Transverse colon (tissue), 4 donors: ENCODE results near the gene DENND1A. TPM values are rescaled to one million over a fixed set of nuclear protein-coding genes. Genes with fewer than 3 reads are reported as not detected.
"Not testable (repeated sequence)": the region's sequence is repeated elsewhere in the genome, so short reads cannot be mapped to it uniquely, and the experiment has no call there.

Experiments used
- DNase-seq: peaks from one replicate; pipeline ENCODE4 v3.0.0-alpha.2; 2019
- H3K27ac ChIP-seq, 4 donors: fragments of 200-600 bp; sonication (generic); 2 replicates each; pipeline ENCODE4 v1.5.1; 2016 to 2018; ENCODE audit warnings: inconsistent platforms in 4 of 4
- H3K27me3 ChIP-seq: fragments of 200-600 bp; sonication (generic); 2 replicates; pipeline ENCODE4 v1.5.1; 2017; ENCODE audit warnings: inconsistent platforms
- H3K36me3 ChIP-seq, 4 donors: fragments of 200-600 bp; sonication (generic); 2 replicates each; pipeline ENCODE4 v1.5.1; 2017 to 2019; ENCODE audit warnings: inconsistent platforms in 4 of 4
- H3K4me1 ChIP-seq, 4 donors: fragments of 200-600 bp; sonication (generic); 2 replicates each; pipeline ENCODE4 v1.5.1; 2017 to 2020; ENCODE audit warnings: inconsistent platforms in 4 of 4
- H3K4me3 ChIP-seq, 4 donors: fragments of 200-600 bp; sonication (generic); 1 replicate in 1 of 4; 2 replicates in 3 of 4; pipeline versions ENCODE4 v1.5.1 to v1.6.1; 2017 to 2019; ENCODE audit warnings: inconsistent platforms in 4 of 4
- H3K9me3 ChIP-seq, 2 donors: fragments of 200-600 bp; sonication (generic); 2 replicates each; pipeline ENCODE4 v1.5.1; 2017 to 2019; ENCODE audit warnings: inconsistent platforms in 2 of 2
- CTCF ChIP-seq, 5 experiments: fragments of 200-600 bp in 3 of 5; fragments of 450-650 bp in 2 of 5; sonication (generic) in 3 of 5; IDR thresholded peaks; 1 replicate in 2 of 5; 2 replicates in 3 of 5; pipeline ENCODE4 v1.5.1; 2016 to 2017; ENCODE audit warnings: antibody characterized with exemption in 5 of 5, inconsistent platforms in 3 of 5, mild to moderate bottlenecking in 2 of 5, moderate library complexity in 1 of 5
- EP300 ChIP-seq: sonication (generic); formaldehyde crosslinking; IDR thresholded peaks from one replicate; pipeline ENCODE4 v1.6.1; 2017; ENCODE audit warnings: antibody characterized with exemption, low read depth
- POLR2A ChIP-seq: fragments of 450-650 bp; IDR thresholded peaks from one replicate; pipeline ENCODE4 v1.6.1; 2016; ENCODE audit warnings: antibody characterized with exemption, mild to moderate bottlenecking, moderate library complexity
- POLR2AphosphoS5 ChIP-seq, 3 donors: sonication (generic); formaldehyde crosslinking; IDR thresholded peaks; one replicate each; pipeline ENCODE4 v1.6.1; 2016; ENCODE audit warnings: antibody characterized with exemption in 3 of 3
- WGBS, 2 donors: methylation state at CpG; one replicate each; pipeline ENCODE4 v1.1.5; 2018; ENCODE audit warnings: low coverage in 1 of 2; 5-methylcytosine and 5-hydroxymethylcytosine counted together
- in situ Hi-C, 4 donors: fragments of 200-750 bp; cut with MboI; loops; one replicate each; pipeline versions ENCODE4 v1.15.0 to v1.15.1; 2017; ENCODE audit warnings: low sequenced_read_pairs in 3 of 4, low pct_ligation_motif_present in 1 of 4, low pct_unique_long_range_greater_than_20kb in 1 of 4
- intact Hi-C: fragments of 100-400 bp; cut with DNase I; formaldehyde crosslinking; loops from one replicate; pipeline ENCODE4 v1.15.1; 2023; ENCODE audit warnings: low total_unique reads
- total RNA-seq, 4 donors: library from RNA; depleted of rRNA; stranded (reverse); fragments of >200 nt; gene quantifications; one replicate each; pipeline ENCODE4 v1.1.0, GENCODE V29; 2016

Gene DENND1A
- total RNA-seq, 4 donors from 2014 or later, result 12.5 to 78.6 (median 40.0) TPM

GRCh38 chr9:123816817-123817472, 113.0 kb downstream of the DENND1A start:
- Histone ChIP-seq H3K36me3 (no peaks in the 10 kb centered on the region), H3K27me3 (no peaks in the 10 kb centered on the region), H3K9me3 (no peaks in the 10 kb centered on the region), H3K4me3 (no peak overlapping the region), H3K27ac (no peak overlapping the region), H3K4me1 (peaks cover 0 to 6% (median 2%) of the 10 kb centered on the region in 4 donors)
- DNase-seq, result no peak
- no peak for TF ChIP-seq POLR2AphosphoS5 (IDR thresholded peaks at IDR 0.05)
- TF ChIP-seq EP300, result no peak
- TF ChIP-seq POLR2A, result no peak
- no peak for TF ChIP-seq CTCF (IDR thresholded peaks at IDR 0.05)
- in situ Hi-C loops, result no loop called here
- intact Hi-C loops, result no loop called here
- WGBS, 2 donors, result 83 to 86% methylated on average over 4 to 5 of the region's 5 CpGs

DNA sequence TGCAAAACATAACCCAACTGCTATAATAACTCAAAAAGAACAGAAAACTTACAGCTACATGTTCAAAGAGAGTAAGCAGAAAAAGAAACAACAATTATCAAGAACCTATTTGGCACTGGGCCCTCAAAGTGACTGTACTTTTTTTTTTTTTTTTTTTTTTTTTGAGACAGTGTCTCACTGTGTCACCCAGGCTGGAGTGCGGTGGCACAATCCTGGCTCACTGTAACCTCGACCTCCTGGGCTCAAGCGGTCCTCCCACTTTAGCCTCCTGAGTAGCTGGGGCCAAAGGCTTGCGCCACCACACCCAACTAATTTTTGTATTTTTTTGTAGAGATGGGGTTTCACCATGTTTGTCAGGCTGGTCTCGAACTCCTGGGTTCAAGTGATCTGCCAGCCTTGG, 114.1 kb downstream of the DENND1A start:
- H3K9me3 ChIP-seq, H3K4me1 ChIP-seq, in situ Hi-C loops, DNase-seq, H3K36me3 ChIP-seq, H3K4me3 ChIP-seq, H3K27ac ChIP-seq, intact Hi-C loops, H3K27me3 ChIP-seq: not testable (repeated sequence)
- 95 to 100% methylated on average over 2 to 5 of the region's 5 CpGs for WGBS, 2 donors

DNA sequence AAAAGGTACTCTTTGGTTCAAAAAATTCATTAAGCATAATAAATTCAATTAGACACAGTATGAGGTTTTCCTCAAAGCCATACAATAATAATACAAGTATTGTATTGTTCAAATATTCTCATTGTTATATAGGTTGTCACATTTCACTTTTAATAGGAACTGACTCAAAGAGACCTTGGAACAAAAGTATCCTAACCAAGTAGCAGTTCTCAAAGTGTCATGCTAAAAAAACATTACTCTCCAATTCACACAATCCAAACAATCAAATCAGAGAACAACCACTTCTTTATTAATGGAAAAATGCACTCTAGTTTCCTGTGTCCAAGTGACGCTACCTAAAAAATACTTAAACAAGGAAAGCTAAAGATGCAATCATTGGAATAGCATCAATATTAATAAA, 115.4 kb downstream of the DENND1A start:
- intact Hi-C loops (no loop called here), in situ Hi-C loops (no loop called here)
- H3K4me3 ChIP-seq, result no peak overlapping the region
- TF ChIP-seq CTCF (IDR thresholded peaks at IDR 0.05), result no peak
- no peak for TF ChIP-seq EP300
- no peak for TF ChIP-seq POLR2AphosphoS5 (IDR thresholded peaks at IDR 0.05)
- no peak for TF ChIP-seq POLR2A
- H3K27me3 ChIP-seq, result no peaks in the 10 kb centered on the region
- H3K27ac ChIP-seq, result no peak overlapping the region
- H3K9me3 ChIP-seq, result no peaks in the 10 kb centered on the region
- no peaks in the 10 kb centered on the region for H3K4me1 ChIP-seq
- no peaks in the 10 kb centered on the region for H3K36me3 ChIP-seq
- no peak for DNase-seq
- 88 to 100% methylated on average over 1 of the region's 1 CpG for WGBS, 2 donors

DNA sequence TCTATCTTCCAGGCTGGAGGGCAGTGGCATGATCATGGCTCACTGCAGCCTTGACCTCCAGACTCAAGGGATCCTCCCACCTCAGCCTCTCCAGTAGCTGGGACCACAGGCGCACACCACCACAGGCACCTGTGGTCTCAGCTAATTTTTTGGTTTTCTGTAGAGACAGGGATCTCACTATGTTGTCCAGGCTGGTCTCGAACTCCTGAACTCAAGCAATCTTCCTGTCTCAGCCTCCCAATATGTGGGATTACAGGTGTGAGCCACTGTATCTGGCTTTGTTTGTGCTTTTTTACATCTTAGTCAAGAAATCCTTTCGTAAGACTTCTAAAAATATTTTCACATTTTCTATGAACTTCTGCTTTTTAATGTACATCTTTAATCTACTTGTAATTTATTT, 116.9 kb downstream of the DENND1A start:
- TF ChIP-seq POLR2AphosphoS5 (IDR thresholded peaks at IDR 0.05) (no peak), POLR2A (no peak), CTCF (IDR thresholded peaks at IDR 0.05) (no peak), EP300 (no peak)
- Histone ChIP-seq H3K4me3 (no peak overlapping the region), H3K9me3 (no peaks in the 10 kb centered on the region), H3K27me3 (no peaks in the 10 kb centered on the region), H3K27ac (no peak overlapping the region), H3K36me3 (no peaks in the 10 kb centered on the region), H3K4me1 (no peaks in the 10 kb centered on the region)
- in situ Hi-C loops (no loop called here), intact Hi-C loops (no loop called here)
- WGBS, 2 donors, result 73 to 92% methylated on average over 2 to 3 of the region's 3 CpGs
- no peak for DNase-seq

- intact Hi-C loops, result no loop called here
Observed at GRCh38 chr9:123807251-123807650, 122.7 kb downstream of the DENND1A start.

More at GRCh38 chr9:123807251-123807650, 122.7 kb downstream of the DENND1A start:
- no peak overlapping the region for H3K27ac ChIP-seq
- no peaks in the 10 kb centered on the region for H3K9me3 ChIP-seq
- H3K36me3 ChIP-seq, result no peaks in the 10 kb centered on the region
- DNase-seq, result no peak
- in situ Hi-C loops, result no loop called here
- no peaks in the 10 kb centered on the region for H3K4me1 ChIP-seq
- no peak overlapping the region for H3K4me3 ChIP-seq
- WGBS, 2 donors, result 94 to 97% methylated on average over 4 of the region's 4 CpGs
- H3K27me3 ChIP-seq, result no peaks in the 10 kb centered on the region
- TF ChIP-seq EP300, result no peak
- TF ChIP-seq POLR2A, result no peak
- TF ChIP-seq POLR2AphosphoS5 (IDR thresholded peaks at IDR 0.05), result no peak
- TF ChIP-seq CTCF (IDR thresholded peaks at IDR 0.05), result no peak
